GM23338 (cell line): ENCODE data around the gene MEP1A. TPM values are rescaled to one million over a fixed set of nuclear protein-coding genes. Genes with fewer than 3 reads are reported as not detected.

Source experiments
- ATAC-seq: fragments of 200-7000 bp; cut with Tn5 transposase; 3 replicates; pipeline ENCODE4 v1.9.1; 2020
- DNase-seq: peaks from one replicate; pipeline ENCODE4 v3.0.0-alpha.2; 2015; ENCODE audit warnings: low spot score
- H2AFZ ChIP-seq: fragments of 200-600 bp; sonication (generic); 2 replicates; pipeline ENCODE4 v1.8.0; 2016; ENCODE audit warnings: antibody characterized with exemption, mild to moderate bottlenecking, moderate library complexity
- H3F3A ChIP-seq: fragments of 200-600 bp; sonication (generic); replicated peaks from 2 replicates; pipeline ENCODE4 v1.8.0; 2017; ENCODE audit warnings: antibody characterized with exemption, mixed run types, low read depth
- H3K27ac ChIP-seq: fragments of 200-600 bp; sonication (generic); 2 replicates; pipeline ENCODE4 v1.6.1; 2016; ENCODE audit warnings: low read depth
- H3K27me3 ChIP-seq: fragments of 200-600 bp; sonication (generic); 2 replicates; pipeline ENCODE4 v1.8.0; 2016; ENCODE audit warnings: mild to moderate bottlenecking, mixed run types, moderate library complexity; ENCODE audit not compliant: insufficient read depth
- H3K36me3 ChIP-seq: fragments of 200-600 bp; sonication (generic); 2 replicates; pipeline ENCODE4 v1.8.0; 2016; ENCODE audit warnings: mild to moderate bottlenecking; ENCODE audit not compliant: insufficient read depth
- H3K4me1 ChIP-seq: fragments of 200-600 bp; sonication (generic); 2 replicates; pipeline ENCODE4 v1.8.0; 2016; ENCODE audit warnings: mild to moderate bottlenecking, moderate library complexity; ENCODE audit not compliant: insufficient read depth
- H3K4me2 ChIP-seq: fragments of 200-600 bp; sonication (generic); 2 replicates; pipeline ENCODE4 v1.7.1; 2017; ENCODE audit warnings: mixed run types
- H3K4me3 ChIP-seq: fragments of 200-600 bp; sonication (generic); 2 replicates; pipeline ENCODE4 v1.6.1; 2016; ENCODE audit warnings: mixed run types
- H3K79me2 ChIP-seq: fragments of 200-600 bp; sonication (generic); replicated peaks from 2 replicates; pipeline ENCODE4 v1.8.0; 2017; ENCODE audit warnings: mild to moderate bottlenecking; ENCODE audit not compliant: insufficient read depth
- H3K9me2 ChIP-seq: fragments of 200-600 bp; sonication (generic); 2 replicates; pipeline ENCODE4 v1.8.0; 2017; ENCODE audit not compliant: insufficient read depth
- H4K20me1 ChIP-seq: fragments of 200-600 bp; sonication (generic); replicated peaks from 2 replicates; pipeline ENCODE4 v1.8.0; 2017; ENCODE audit warnings: mild to moderate bottlenecking; ENCODE audit not compliant: insufficient read depth
- H3K27ac Mint-ChIP-seq: 2 replicates; pipeline ENCODE4 v1.8.0; 2020; ENCODE audit warnings: inconsistent platforms, mild to moderate bottlenecking, moderate library complexity, mixed read lengths
- H3K27me3 Mint-ChIP-seq: 3 replicates; pipeline ENCODE4 v1.8.0; 2022; ENCODE audit warnings: low read depth, mild to moderate bottlenecking, moderate library complexity, mixed read lengths, inconsistent platforms; ENCODE audit not compliant: insufficient read depth, poor library complexity
- H3K36me3 Mint-ChIP-seq: 3 replicates; pipeline ENCODE4 v1.8.0; 2021; ENCODE audit warnings: low read depth, mild to moderate bottlenecking, inconsistent platforms, moderate library complexity, mixed read lengths
- H3K4me1 Mint-ChIP-seq: 3 replicates; pipeline ENCODE4 v1.8.0; 2020; ENCODE audit warnings: mild to moderate bottlenecking, inconsistent platforms, mixed read lengths
- H3K4me3 Mint-ChIP-seq: 3 replicates; pipeline ENCODE4 v1.8.0; 2021; ENCODE audit warnings: moderate library complexity, mild to moderate bottlenecking, inconsistent platforms, mixed read lengths
- H3K9me3 Mint-ChIP-seq: 3 replicates; pipeline ENCODE4 v1.8.0; 2020; ENCODE audit warnings: moderate library complexity, mild to moderate bottlenecking, inconsistent platforms, mixed read lengths
- CREB1 ChIP-seq: fragments of 250-450 bp; sonication (Bioruptor Pico); IDR thresholded peaks from 2 replicates; pipeline ENCODE4 v1.5.0; 2020; ENCODE audit warnings: low read depth, mild to moderate bottlenecking, moderate library complexity
- CTCF ChIP-seq, 2 experiments: fragments of 200-600 bp in 1 of 2; sonication (generic) in 1 of 2; conservative IDR thresholded peaks; 2 replicates each; pipeline versions ENCODE4 v1.5.1 to v1.6.1; 2016 to 2017; ENCODE audit warnings: antibody characterized with exemption in 2 of 2, low read depth in 2 of 2, mild to moderate bottlenecking in 2 of 2, moderate library complexity in 1 of 2
- EZH2 ChIP-seq: fragments of 200-600 bp; sonication (generic); IDR thresholded peaks from one replicate; pipeline ENCODE4 v1.8.0; 2017; ENCODE audit warnings: antibody characterized with exemption, mild to moderate bottlenecking, low read depth; ENCODE audit not compliant: unreplicated experiment
- EZH2phosphoT487 ChIP-seq: fragments of 200-600 bp; sonication (generic); IDR thresholded peaks from one replicate; pipeline ENCODE4 v1.8.1; 2018; ENCODE audit warnings: antibody characterized with exemption; ENCODE audit not compliant: unreplicated experiment
- NANOG ChIP-seq: IDR thresholded peaks from 2 replicates; pipeline ENCODE4 v1.6.1; 2016; ENCODE audit warnings: antibody characterized with exemption, borderline replicate concordance
- POLR2AphosphoS5 ChIP-seq: IDR thresholded peaks from 2 replicates; pipeline ENCODE4 v1.6.1; 2016; ENCODE audit warnings: antibody characterized with exemption, low read depth
- STAT1 ChIP-seq: IDR thresholded peaks from one replicate; pipeline ENCODE4 v1.6.1; 2016; ENCODE audit warnings: antibody characterized with exemption; ENCODE audit not compliant: unreplicated experiment
- ZNF114 ChIP-seq: fragments of 250-450 bp; sonication (Bioruptor Pico); IDR thresholded peaks from 2 replicates; pipeline ENCODE4 v1.5.0; 2020; ENCODE audit warnings: mild to moderate bottlenecking, moderate library complexity
- ZNF331 ChIP-seq: fragments of 250-450 bp; sonication (Bioruptor Pico); IDR thresholded peaks from 2 replicates; pipeline ENCODE4 v1.5.0; 2020; ENCODE audit warnings: low read depth, mild to moderate bottlenecking, moderate library complexity
- polyA plus RNA-seq: library from polyadenylated mRNA; unstranded; fragments of >200 nt; fragmentation: Nextera tagmentation; extraction: Ambion mirVana; gene quantifications from 2 replicates; pipeline ENCODE4 v1.2.1, GENCODE V29; 2016
- total RNA-seq: library from RNA; depleted of rRNA; stranded (reverse); fragments of >200 nt; shearing (Covaris generic); gene quantifications from 2 replicates; pipeline ENCODE4 v1.2.3, GENCODE V29; 2014
- TF ChIP-seq, protein P1 (sequence below): fragments of 250-450 bp; sonication (Bioruptor Pico); IDR thresholded peaks from 2 replicates; pipeline ENCODE4 v1.5.0; 2020; ENCODE audit warnings: mild to moderate bottlenecking, moderate library complexity
- TF ChIP-seq, protein P2 (sequence below): IDR thresholded peaks from one replicate; pipeline ENCODE4 v1.6.1; 2018; ENCODE audit warnings: antibody characterized with exemption; ENCODE audit not compliant: unreplicated experiment

The MEP1A gene
- total and polyA plus RNA-seq, 2 experiments from 2014 or later = not detected

GRCh38 chr6:46751658-46752057 lies 41.5 kb upstream of the MEP1A start:
- Mint-ChIP-seq H3K9me3 (no peaks in the 10 kb centered on the region), H3K4me3 (no peak overlapping the region), H3K4me1 (peaks cover 19% of the 10 kb centered on the region), H3K36me3 (no peaks in the 10 kb centered on the region), H3K27ac (no peak overlapping the region; the same call in 1 of the 2 replicates), H3K27me3 (no peaks in the 10 kb centered on the region)
- H3K36me3 ChIP-seq = no peaks in the 10 kb centered on the region
- no peak for TF ChIP-seq STAT1
- no peak for TF ChIP-seq ZNF114
- TF ChIP-seq CTCF (conservative IDR thresholded peaks at IDR 0.05; ENCODE audit: low read depth in 2 of 2) = no peak
- TF ChIP-seq EZH2phosphoT487 = no peak
- TF ChIP-seq, protein P1, sequence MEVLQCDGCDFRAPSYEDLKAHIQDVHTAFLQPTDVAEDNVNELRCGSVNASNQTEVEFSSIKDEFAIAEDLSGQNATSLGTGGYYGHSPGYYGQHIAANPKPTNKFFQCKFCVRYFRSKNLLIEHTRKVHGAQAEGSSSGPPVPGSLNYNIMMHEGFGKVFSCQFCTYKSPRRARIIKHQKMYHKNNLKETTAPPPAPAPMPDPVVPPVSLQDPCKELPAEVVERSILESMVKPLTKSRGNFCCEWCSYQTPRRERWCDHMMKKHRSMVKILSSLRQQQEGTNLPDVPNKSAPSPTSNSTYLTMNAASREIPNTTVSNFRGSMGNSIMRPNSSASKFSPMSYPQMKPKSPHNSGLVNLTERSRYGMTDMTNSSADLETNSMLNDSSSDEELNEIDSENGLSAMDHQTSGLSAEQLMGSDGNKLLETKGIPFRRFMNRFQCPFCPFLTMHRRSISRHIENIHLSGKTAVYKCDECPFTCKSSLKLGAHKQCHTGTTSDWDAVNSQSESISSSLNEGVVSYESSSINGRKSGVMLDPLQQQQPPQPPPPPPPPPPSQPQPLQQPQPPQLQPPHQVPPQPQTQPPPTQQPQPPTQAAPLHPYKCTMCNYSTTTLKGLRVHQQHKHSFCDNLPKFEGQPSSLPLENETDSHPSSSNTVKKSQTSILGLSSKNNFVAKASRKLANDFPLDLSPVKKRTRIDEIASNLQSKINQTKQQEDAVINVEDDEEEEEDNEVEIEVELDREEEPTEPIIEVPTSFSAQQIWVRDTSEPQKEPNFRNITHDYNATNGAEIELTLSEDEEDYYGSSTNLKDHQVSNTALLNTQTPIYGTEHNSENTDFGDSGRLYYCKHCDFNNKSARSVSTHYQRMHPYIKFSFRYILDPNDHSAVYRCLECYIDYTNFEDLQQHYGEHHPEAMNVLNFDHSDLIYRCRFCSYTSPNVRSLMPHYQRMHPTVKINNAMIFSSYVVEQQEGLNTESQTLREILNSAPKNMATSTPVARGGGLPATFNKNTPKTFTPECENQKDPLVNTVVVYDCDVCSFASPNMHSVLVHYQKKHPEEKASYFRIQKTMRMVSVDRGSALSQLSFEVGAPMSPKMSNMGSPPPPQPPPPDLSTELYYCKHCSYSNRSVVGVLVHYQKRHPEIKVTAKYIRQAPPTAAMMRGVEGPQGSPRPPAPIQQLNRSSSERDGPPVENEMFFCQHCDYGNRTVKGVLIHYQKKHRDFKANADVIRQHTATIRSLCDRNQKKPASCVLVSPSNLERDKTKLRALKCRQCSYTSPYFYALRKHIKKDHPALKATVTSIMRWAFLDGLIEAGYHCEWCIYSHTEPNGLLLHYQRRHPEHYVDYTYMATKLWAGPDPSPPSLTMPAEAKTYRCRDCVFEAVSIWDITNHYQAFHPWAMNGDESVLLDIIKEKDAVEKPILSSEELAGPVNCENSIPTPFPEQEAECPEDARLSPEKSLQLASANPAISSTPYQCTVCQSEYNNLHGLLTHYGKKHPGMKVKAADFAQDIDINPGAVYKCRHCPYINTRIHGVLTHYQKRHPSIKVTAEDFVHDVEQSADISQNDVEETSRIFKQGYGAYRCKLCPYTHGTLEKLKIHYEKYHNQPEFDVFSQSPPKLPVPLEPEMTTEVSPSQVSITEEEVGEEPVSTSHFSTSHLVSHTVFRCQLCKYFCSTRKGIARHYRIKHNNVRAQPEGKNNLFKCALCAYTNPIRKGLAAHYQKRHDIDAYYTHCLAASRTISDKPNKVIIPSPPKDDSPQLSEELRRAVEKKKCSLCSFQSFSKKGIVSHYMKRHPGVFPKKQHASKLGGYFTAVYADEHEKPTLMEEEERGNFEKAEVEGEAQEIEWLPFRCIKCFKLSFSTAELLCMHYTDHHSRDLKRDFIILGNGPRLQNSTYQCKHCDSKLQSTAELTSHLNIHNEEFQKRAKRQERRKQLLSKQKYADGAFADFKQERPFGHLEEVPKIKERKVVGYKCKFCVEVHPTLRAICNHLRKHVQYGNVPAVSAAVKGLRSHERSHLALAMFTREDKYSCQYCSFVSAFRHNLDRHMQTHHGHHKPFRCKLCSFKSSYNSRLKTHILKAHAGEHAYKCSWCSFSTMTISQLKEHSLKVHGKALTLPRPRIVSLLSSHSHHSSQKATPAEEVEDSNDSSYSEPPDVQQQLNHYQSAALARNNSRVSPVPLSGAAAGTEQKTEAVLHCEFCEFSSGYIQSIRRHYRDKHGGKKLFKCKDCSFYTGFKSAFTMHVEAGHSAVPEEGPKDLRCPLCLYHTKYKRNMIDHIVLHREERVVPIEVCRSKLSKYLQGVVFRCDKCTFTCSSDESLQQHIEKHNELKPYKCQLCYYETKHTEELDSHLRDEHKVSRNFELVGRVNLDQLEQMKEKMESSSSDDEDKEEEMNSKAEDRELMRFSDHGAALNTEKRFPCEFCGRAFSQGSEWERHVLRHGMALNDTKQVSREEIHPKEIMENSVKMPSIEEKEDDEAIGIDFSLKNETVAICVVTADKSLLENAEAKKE (CRISPR knock-in tag) = no peak
- TF ChIP-seq EZH2 = no peak
- TF ChIP-seq CREB1 = no peak
- TF ChIP-seq NANOG = no peak
- TF ChIP-seq, protein P2, sequence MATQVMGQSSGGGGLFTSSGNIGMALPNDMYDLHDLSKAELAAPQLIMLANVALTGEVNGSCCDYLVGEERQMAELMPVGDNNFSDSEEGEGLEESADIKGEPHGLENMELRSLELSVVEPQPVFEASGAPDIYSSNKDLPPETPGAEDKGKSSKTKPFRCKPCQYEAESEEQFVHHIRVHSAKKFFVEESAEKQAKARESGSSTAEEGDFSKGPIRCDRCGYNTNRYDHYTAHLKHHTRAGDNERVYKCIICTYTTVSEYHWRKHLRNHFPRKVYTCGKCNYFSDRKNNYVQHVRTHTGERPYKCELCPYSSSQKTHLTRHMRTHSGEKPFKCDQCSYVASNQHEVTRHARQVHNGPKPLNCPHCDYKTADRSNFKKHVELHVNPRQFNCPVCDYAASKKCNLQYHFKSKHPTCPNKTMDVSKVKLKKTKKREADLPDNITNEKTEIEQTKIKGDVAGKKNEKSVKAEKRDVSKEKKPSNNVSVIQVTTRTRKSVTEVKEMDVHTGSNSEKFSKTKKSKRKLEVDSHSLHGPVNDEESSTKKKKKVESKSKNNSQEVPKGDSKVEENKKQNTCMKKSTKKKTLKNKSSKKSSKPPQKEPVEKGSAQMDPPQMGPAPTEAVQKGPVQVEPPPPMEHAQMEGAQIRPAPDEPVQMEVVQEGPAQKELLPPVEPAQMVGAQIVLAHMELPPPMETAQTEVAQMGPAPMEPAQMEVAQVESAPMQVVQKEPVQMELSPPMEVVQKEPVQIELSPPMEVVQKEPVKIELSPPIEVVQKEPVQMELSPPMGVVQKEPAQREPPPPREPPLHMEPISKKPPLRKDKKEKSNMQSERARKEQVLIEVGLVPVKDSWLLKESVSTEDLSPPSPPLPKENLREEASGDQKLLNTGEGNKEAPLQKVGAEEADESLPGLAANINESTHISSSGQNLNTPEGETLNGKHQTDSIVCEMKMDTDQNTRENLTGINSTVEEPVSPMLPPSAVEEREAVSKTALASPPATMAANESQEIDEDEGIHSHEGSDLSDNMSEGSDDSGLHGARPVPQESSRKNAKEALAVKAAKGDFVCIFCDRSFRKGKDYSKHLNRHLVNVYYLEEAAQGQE = no peak
- TF ChIP-seq POLR2AphosphoS5 = no peak
- no peak for TF ChIP-seq ZNF331 (CRISPR knock-in tag)
- no peak overlapping the region for H3K4me2 ChIP-seq
- H3F3A ChIP-seq = no peaks in the 10 kb centered on the region
- DNase-seq = no peak
- H4K20me1 ChIP-seq = no peaks in the 10 kb centered on the region
- H2AFZ ChIP-seq = no peak overlapping the region
- no peak overlapping the region for H3K4me3 ChIP-seq
- H3K27ac ChIP-seq = no peak overlapping the region
- H3K27me3 ChIP-seq = no peaks in the 10 kb centered on the region
- H3K9me2 ChIP-seq = peaks cover 6% of the 10 kb centered on the region; the same call in 1 of the 2 replicates
- no peak for ATAC-seq
- peaks cover 12% of the 10 kb centered on the region for H3K4me1 ChIP-seq
- H3K79me2 ChIP-seq = no peaks in the 10 kb centered on the region
